Germinal center (tissue), 1 donor: ENCODE results near the gene PATJ.
"Not testable (repeated sequence)": the region's sequence is repeated elsewhere in the genome, so short reads cannot be mapped to it uniquely, and the experiment has no call there.

ENCODE experiments used
- DNase-seq: peaks from one replicate; pipeline ENCODE4 v3.0.0; 2012; ENCODE audit warnings: mixed read lengths, low spot score

Gene PATJ

GRCh38 chr1:62092110-62092509 lies 349.8 kb downstream of the PATJ start:
- no peak for DNase-seq

GRCh38 chr1:62093261-62093660 lies 351.0 kb downstream of the PATJ start:
- DNase-seq = no peak

GRCh38 chr1:62097464-62097863 lies 355.2 kb downstream of the PATJ start:
- DNase-seq = no peak

DNA sequence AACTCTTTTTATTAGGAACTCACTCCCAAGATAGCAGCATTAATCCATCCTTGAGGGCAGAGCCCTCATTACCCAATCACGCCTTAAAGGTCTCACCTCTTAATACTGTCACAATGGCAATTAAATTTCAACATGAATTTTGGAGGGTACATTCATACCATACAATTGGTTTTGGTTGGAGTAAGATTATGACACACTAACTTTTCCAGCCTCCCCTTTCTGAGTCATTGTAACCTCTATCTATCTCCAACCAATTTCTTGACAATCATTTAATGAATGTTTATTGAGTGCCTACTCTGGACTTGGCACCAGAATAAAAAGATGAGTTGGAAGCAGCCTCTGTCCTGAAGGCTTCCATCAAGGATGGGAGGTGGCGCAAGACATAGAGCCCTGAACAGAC lies 358.2 kb downstream of the PATJ start:
- DNase-seq = no peak

- DNase-seq = no peak
Observed at GRCh38 chr1:62103846-62104245, 361.6 kb downstream of the PATJ start.

- no peak for DNase-seq
Observed at GRCh38 chr1:62107923-62108322, 365.6 kb downstream of the PATJ start.

- no peak for DNase-seq
Observed at GRCh38 chr1:62109124-62109523, 366.8 kb downstream of the PATJ start.

GRCh38 chr1:62110198-62110817 lies 368.0 kb downstream of the PATJ start:
- no peak for DNase-seq

- DNase-seq = no peak
Observed at GRCh38 chr1:62111084-62111483, 368.8 kb downstream of the PATJ start.

GRCh38 chr1:62113507-62113906 lies 371.2 kb downstream of the PATJ start:
- no peak for DNase-seq

GRCh38 chr1:62117018-62117750 lies 374.9 kb downstream of the PATJ start:
- no peak for DNase-seq

GRCh38 chr1:62126579-62127290 lies 384.5 kb downstream of the PATJ start:
- DNase-seq = no peak

DNA sequence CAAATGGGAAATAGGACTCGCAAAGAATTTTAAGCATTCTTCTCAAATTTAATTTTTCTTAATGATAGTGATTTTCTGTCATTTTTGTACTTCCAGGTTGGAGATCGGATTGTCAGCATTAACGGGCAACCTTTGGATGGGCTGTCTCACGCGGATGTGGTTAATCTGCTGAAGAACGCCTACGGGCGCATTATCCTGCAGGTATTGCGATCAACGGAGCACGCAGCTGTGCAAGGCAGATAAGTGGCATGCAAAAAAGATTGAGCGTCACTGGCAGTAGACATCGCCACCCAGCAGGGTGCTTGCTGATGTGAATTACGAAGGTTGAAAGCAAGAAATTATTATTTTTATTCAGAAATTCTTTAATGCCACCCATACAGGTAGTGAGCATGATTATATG lies 386.5 kb downstream of the PATJ start:
- DNase-seq = no peak

DNA sequence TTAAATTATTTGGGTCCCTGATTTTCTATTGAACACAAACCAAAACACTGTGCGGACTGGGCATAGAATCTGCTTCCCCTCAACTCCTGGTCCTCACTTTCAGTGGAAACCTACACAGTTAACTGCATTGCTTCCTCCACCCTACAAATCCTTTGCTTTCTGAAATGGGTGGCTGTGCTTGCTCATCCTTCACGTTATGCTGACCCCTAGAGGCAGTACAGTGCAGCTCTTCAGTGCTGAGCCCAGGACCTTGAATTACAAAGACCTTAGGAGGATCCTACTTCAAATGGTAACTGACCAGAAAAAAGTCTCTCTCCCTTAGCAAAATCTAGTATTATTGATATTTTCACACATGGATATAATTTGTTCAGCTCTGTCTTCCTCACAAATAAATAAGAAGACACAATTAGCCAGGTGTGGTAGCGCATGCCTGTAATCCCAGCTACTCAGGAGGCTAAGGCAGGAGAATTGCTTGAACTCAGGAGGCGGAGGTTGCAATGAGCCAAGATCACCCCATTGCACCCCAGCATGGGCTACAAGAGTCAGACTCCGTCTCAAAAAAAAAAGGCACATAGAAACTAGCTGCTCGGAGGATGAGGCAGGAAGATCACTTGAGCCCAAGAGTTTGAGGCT lies 388.9 kb downstream of the PATJ start:
- DNase-seq = peak; percentile 61

GRCh38 chr1:62138029-62138428 lies 395.7 kb downstream of the PATJ start:
- DNase-seq = no peak

GRCh38 chr1:62139410-62139809 lies 397.1 kb downstream of the PATJ start:
- no peak for DNase-seq

DNA sequence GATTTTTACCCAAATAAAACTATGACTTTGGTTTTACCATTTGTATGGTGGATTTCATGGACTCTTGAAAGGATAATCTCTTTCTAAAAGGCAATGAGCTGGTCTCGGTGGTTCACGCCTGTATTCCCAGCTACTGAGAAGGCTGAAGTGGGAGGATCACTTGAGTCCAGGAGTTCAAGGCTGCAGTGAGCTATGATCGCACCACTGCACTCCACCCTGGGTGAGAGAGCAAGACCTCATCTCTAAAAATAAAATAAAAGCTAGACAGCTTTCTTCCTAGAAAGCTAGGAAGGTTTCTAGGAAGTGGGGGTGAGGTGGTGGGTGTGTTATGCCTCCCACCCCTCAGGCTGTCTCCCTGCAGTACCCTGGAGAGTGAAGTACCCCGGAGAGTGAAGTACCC lies 398.4 kb downstream of the PATJ start:
- no peak for DNase-seq

- DNase-seq = no peak
Observed at GRCh38 chr1:62142496-62142895, 400.2 kb downstream of the PATJ start.

- peak; percentile 28 for DNase-seq
Observed at GRCh38 chr1:62144238-62144831, 402.1 kb downstream of the PATJ start.

GRCh38 chr1:62159940-62160348 lies 417.7 kb downstream of the PATJ start:
- no peak for DNase-seq

DNA sequence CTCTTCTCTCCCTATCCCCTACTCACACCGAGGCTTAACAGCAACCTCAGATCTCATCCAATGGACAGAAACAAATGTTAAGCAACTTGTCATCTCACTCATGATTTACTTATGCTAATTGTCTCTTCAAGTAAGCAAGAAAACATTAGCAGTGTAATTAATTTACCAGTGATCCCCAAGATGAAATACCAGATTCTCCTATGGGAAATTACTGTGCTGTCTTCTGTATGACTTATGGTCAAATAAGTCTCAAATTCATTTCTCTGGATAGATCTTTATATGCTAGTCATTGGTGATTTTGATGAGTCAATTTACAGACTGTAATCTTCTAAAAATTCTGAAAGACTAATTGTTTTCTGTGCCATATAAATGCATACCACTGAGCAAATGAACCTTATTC lies 419.4 kb downstream of the PATJ start:
- no peak for DNase-seq

DNA sequence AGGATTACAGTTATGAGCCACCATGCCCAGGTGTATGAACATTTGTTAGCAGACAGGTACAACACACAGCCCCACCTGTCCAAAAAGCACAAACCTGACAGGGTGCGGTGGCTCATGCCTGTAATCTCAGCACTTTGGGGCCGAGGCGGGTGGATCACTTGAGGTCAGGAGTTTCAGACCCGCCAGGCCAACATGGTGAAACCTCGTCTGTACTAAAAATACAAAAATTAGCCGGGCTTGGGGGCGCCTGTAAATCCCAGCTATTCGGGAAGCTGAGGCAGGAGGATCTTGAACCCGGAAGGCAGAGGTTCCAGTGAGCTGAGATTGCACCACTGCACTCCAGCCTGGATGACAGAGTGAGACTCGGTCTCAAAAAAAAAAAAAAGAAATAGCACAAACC lies 428.1 kb downstream of the PATJ start:
- not testable (repeated sequence) for DNase-seq
